Tongue (tissue), 2 donors: ENCODE results near the gene ADAMTSL1. TPM values are rescaled to one million over a fixed set of nuclear protein-coding genes. Genes with fewer than 3 reads are reported as not detected.
A peak's percentile ranks its signal among the peaks of the same experiment; 100 is the strongest.

Experiments used
- DNase-seq: peaks from one replicate; pipeline ENCODE4 v3.0.0-alpha.2; 2015
- total RNA-seq: library from RNA; depleted of rRNA; stranded (reverse); fragments of >200 nt; gene quantifications from one replicate; pipeline ENCODE4 v1.2.3, GENCODE V29; 2014

ADAMTSL1 gene
- total RNA-seq, 1 donor from 2014 or later = 22.4 TPM

GRCh38 chr9:18502546-18502945 is 28.6 kb downstream of the ADAMTSL1 start:
- no peak for DNase-seq

GRCh38 chr9:18504707-18505106 is 30.8 kb downstream of the ADAMTSL1 start:
- no peak for DNase-seq

GRCh38 chr9:18507151-18507550 is 33.2 kb downstream of the ADAMTSL1 start:
- no peak for DNase-seq

- no peak for DNase-seq
Measured at GRCh38 chr9:18516514-18516913, 42.6 kb downstream of the ADAMTSL1 start.

- peak; percentile 47 for DNase-seq
Measured at GRCh38 chr9:18516965-18517364, 43.0 kb downstream of the ADAMTSL1 start.

GRCh38 chr9:18520416-18521047 is 46.6 kb downstream of the ADAMTSL1 start:
- DNase-seq = no peak

GRCh38 chr9:18526685-18527084 is 52.7 kb downstream of the ADAMTSL1 start:
- no peak for DNase-seq

GRCh38 chr9:18531136-18532065 is 57.4 kb downstream of the ADAMTSL1 start:
- DNase-seq = no peak

- DNase-seq = no peak
Measured at GRCh38 chr9:18534611-18535010, 60.7 kb downstream of the ADAMTSL1 start.

- DNase-seq = no peak
Measured at GRCh38 chr9:18536554-18536953, 62.6 kb downstream of the ADAMTSL1 start.

GRCh38 chr9:18539203-18539693 is 65.3 kb downstream of the ADAMTSL1 start:
- DNase-seq = no peak

- DNase-seq = peak; percentile 21
Measured at GRCh38 chr9:18542837-18543405, 69.0 kb downstream of the ADAMTSL1 start.

GRCh38 chr9:18543406-18544192 is 69.6 kb downstream of the ADAMTSL1 start:
- DNase-seq = no peak

GRCh38 chr9:18544456-18544855 is 70.5 kb downstream of the ADAMTSL1 start:
- DNase-seq = no peak

GRCh38 chr9:18545636-18546360 is 71.8 kb downstream of the ADAMTSL1 start:
- DNase-seq = no peak

GRCh38 chr9:18548456-18548855 is 74.5 kb downstream of the ADAMTSL1 start:
- no peak for DNase-seq

- DNase-seq = no peak
Measured at GRCh38 chr9:18549772-18550171, 75.8 kb downstream of the ADAMTSL1 start.

- DNase-seq = no peak
Measured at GRCh38 chr9:18550286-18550685, 76.3 kb downstream of the ADAMTSL1 start.

- no peak for DNase-seq
Measured at GRCh38 chr9:18554244-18554643, 80.3 kb downstream of the ADAMTSL1 start.

GRCh38 chr9:18555105-18555883 is 81.3 kb downstream of the ADAMTSL1 start:
- DNase-seq = no peak
